Endometrium (tissue), 2 donors: ENCODE data around the gene NAA60.
"Not testable (repeated sequence)": the region's sequence is repeated elsewhere in the genome, so short reads cannot be mapped to it uniquely, and the experiment has no call there.

Experiments
- FAIRE-seq: peaks from 2 replicates; lab custom pipeline; 2012; peaks lifted over from hg19 to GRCh38; lab: Jason Lieb, UNC
- donor health status: control.
- donor health status: control.

The NAA60 gene

GRCh38 chr16:3465301-3465700 lies 21.8 kb downstream of the NAA60 start:
- no peak for FAIRE-seq

- no peak for FAIRE-seq
Observed at GRCh38 chr16:3465911-3466584, 22.6 kb downstream of the NAA60 start.

- FAIRE-seq = no peak
Observed at GRCh38 chr16:3467182-3467581, 23.7 kb downstream of the NAA60 start.

GRCh38 chr16:3467921-3468320 lies 24.4 kb downstream of the NAA60 start:
- FAIRE-seq = no peak

GRCh38 chr16:3468501-3468900 lies 25.0 kb downstream of the NAA60 start:
- no peak for FAIRE-seq

DNA sequence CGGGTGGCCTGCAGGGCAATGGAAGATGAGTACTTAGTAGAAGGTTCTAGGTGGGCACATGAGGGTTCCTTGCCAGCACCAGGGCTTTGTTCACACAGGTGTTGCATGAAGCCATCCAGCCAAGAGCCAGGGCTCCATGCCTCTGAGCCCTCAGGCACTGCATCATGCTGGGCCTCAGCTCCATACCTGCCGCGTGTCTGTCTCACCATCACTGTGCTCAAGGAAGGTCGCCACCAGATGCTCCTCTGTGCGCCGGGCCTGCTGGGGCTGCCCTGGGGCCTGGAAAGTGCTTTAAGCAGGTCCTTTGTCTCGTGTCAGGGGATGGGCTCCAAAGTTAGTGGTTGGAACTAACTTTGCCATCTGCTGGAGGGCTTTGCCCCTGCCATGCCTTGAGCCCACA lies 26.3 kb downstream of the NAA60 start:
- FAIRE-seq = no peak

DNA sequence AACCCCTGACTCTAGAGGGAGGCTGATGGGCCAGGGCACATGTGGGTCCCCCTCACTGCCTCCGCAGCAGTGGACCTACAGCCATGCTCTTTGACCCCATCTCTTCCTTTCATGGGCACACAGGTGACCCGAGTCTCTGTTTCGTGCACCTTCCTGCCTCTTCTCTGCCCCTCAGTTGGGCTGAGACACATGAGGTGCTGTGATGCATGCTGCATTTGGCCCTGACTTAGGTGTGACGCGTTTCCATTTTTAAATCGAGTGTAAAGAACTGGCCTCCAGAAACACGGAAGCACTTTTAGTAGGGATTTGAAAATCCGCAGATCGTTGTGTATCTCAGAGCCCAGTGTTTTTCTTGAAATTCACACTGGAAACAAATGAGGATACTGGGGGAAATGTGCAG lies 27.2 kb downstream of the NAA60 start:
- no peak for FAIRE-seq

DNA sequence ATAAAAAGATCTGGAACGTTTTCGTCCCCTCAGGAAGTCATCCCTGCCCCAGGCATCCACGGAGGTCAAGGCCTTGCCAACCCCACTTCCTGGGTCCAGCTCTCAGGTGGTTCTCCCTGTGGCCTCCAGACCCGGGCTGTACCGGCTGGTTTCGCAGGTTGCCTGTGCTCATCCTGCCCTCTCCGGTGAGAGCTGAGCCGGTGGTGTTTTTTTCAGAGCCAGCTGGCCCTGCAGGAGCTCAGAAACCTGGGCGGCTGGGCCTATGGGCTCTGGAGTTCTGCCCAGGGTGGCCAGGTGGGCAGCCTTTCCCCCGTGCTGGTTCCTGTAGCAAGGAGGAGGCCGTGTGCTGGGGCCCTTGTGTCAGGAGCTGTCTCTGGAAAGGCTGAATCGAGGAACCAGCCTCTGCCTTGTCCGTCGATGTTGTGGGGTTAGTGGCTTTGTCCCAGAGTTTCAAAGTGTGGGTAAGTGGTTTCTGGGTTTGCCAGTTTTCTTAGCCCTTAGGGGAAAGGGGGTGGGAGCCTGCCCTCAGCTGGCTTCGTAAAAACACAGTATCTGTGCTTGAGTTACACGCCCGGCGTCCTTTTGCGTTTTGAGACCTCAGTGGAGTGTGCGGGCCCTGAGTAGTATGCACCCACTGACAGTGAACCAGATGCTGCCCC lies 28.2 kb downstream of the NAA60 start:
- no peak for FAIRE-seq

GRCh38 chr16:3472878-3473595 lies 29.6 kb downstream of the NAA60 start:
- no peak for FAIRE-seq

GRCh38 chr16:3473596-3473943 lies 30.1 kb downstream of the NAA60 start:
- FAIRE-seq = not testable (repeated sequence)

- no peak for FAIRE-seq
Observed at GRCh38 chr16:3474136-3474779, 30.8 kb downstream of the NAA60 start.

DNA sequence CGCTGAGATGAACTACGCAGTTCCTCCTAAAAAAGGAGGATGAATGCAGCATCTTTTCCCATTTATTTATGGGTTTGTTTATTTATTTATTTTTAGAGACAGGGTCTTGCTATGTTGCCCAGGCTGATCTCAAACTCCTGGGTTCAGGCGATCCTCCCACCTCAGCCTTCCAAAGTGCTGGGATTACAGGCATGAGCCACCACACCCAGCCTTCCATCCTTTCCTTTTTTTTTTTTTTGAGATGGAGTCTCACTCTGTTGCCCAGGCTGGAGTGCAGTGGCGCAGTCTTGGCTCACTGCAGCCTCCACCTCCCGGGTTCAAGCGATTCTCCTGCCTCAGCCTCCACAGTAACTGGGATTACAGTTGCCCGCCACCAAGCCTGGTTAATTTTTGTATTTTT lies 31.4 kb downstream of the NAA60 start:
- FAIRE-seq = not testable (repeated sequence)

- no peak for FAIRE-seq
Observed at GRCh38 chr16:3475604-3476375, 32.3 kb downstream of the NAA60 start.

- no peak for FAIRE-seq
Observed at GRCh38 chr16:3476409-3476808, 32.9 kb downstream of the NAA60 start.

GRCh38 chr16:3478242-3478925 lies 34.9 kb downstream of the NAA60 start:
- FAIRE-seq = no peak

DNA sequence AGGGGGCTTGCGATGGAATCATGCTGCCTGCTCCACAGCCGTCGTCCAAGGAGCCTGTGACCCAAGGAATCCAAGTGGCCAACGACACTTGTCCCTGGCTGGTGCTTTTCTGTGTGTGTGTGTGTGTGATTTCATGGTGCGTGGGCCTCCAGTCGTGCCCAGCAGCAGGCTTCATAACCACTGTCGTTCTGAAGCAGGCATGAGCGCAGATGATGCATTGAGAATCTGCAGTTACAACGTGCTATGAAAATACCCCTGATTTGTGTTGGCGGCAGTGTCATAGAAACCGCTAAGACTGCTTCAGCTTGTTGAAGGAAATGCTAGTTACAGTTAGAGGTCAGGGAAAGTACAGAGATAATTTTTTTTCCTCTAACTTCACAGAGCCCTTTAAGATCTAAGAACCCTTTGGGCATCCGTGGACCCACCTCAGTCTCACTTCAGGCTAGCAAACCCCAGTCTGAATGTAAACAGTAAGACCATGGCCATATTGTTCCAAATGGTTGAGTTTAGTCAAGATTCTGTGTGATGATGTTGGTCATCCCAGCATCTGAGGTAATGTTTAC lies 36.3 kb downstream of the NAA60 start:
- no peak for FAIRE-seq

- no peak for FAIRE-seq
Observed at GRCh38 chr16:3480901-3481695, 37.6 kb downstream of the NAA60 start.

- FAIRE-seq = no peak
Observed at GRCh38 chr16:3481696-3482658, 38.5 kb downstream of the NAA60 start.

GRCh38 chr16:3482659-3483241 lies 39.3 kb downstream of the NAA60 start:
- FAIRE-seq = no peak
